Fibroblast of lung (primary cell): Measurements from ENCODE around the gene GRIK2. TPM values are rescaled to one million over a fixed set of nuclear protein-coding genes. Genes with fewer than 3 reads are reported as not detected.

Source experiments
- DNase-seq, 2 donors: peaks; one replicate each; pipeline versions ENCODE4 v3.0.0 to v3.0.0-alpha.2; 2010; ENCODE audit warnings: low read depth in 2 of 2
- H2AFZ ChIP-seq: 2 replicates; pipeline ENCODE4 v1.5.1; 2012; ENCODE audit warnings: low read length, control low read depth, inconsistent platforms
- H3K27ac ChIP-seq: 2 replicates; pipeline ENCODE4 v1.5.1; 2011; ENCODE audit warnings: low read length, control low read depth; ENCODE audit not compliant: insufficient read depth
- H3K27me3 ChIP-seq: 2 replicates; pipeline ENCODE4 v1.5.1; 2011; ENCODE audit warnings: mild to moderate bottlenecking, low read length; ENCODE audit not compliant: control insufficient read depth, insufficient read depth
- H3K36me3 ChIP-seq: 2 replicates; pipeline ENCODE4 v1.5.1; 2011; ENCODE audit warnings: low read length; ENCODE audit not compliant: control insufficient read depth, insufficient read depth
- H3K4me1 ChIP-seq: 2 replicates; pipeline ENCODE4 v1.5.1; 2011; ENCODE audit warnings: low read length; ENCODE audit not compliant: control insufficient read depth, insufficient read depth; ENCODE audit errors: extremely low read depth
- H3K4me2 ChIP-seq: 2 replicates; pipeline ENCODE4 v1.5.1; 2011; ENCODE audit warnings: low read length, control low read depth; ENCODE audit not compliant: insufficient read depth; ENCODE audit errors: extremely low read depth
- H3K4me3 ChIP-seq, 4 experiments: fragments of 200-600 bp in 1 of 4; sonication (generic) in 1 of 4; replicated peaks in 1 of 4; 2 replicates each; pipeline ENCODE4 v1.5.1; 2011 to 2016; ENCODE audit warnings: low read length in 4 of 4, low read depth in 3 of 4, mild to moderate bottlenecking in 3 of 4, control low read depth in 2 of 4, inconsistent platforms in 1 of 4, mixed read lengths in 1 of 4; ENCODE audit not compliant: insufficient read depth in 1 of 4; ENCODE audit errors: control extremely low read depth in 1 of 4
- H3K79me2 ChIP-seq: 2 replicates; pipeline ENCODE4 v1.5.1; 2012; ENCODE audit warnings: mild to moderate bottlenecking, low read length, inconsistent platforms; ENCODE audit not compliant: control insufficient read depth, insufficient read depth
- H3K9ac ChIP-seq: 2 replicates; pipeline ENCODE4 v1.5.1; 2011; ENCODE audit warnings: mild to moderate bottlenecking, low read length, control low read depth; ENCODE audit not compliant: insufficient read depth
- H3K9me3 ChIP-seq: 2 replicates; pipeline ENCODE4 v1.5.1; 2012; ENCODE audit warnings: low read depth, low read length; ENCODE audit not compliant: control insufficient read depth, insufficient read depth
- H4K20me1 ChIP-seq: 2 replicates; pipeline ENCODE4 v1.5.1; 2011; ENCODE audit warnings: low read length; ENCODE audit not compliant: control insufficient read depth, insufficient read depth; ENCODE audit errors: extremely low read depth
- EZH2 ChIP-seq: IDR thresholded peaks from 2 replicates; pipeline ENCODE4 v1.5.1; 2012; ENCODE audit warnings: low read length, control low read depth, mild to moderate bottlenecking; ENCODE audit errors: missing control alignments
- polyA plus RNA-seq, 2 donors: library from polyadenylated mRNA; depleted of rRNA in 1 of 2; stranded (reverse) in 1 of 2; unstranded in 1 of 2; fragments of >200 nt; gene quantifications; 2 replicates each; pipeline ENCODE4 v1.2.1, GENCODE V29; 2011 to 2012; ENCODE audit warnings: missing spikeins in 1 of 2
- total RNA-seq: library from RNA; depleted of rRNA; stranded (reverse); fragments of >200 nt; gene quantifications from 2 replicates; pipeline ENCODE4 v1.2.1, GENCODE V29; 2014
- TF ChIP-seq, protein P1 (sequence below), 2 donors: IDR thresholded peaks in 1 of 2; conservative IDR thresholded peaks in 1 of 2; 1 replicate in 1 of 2; 2 replicates in 1 of 2; pipeline ENCODE4 v1.5.1; 2011 to 2012; ENCODE audit warnings: low read length in 2 of 2, control low read depth in 1 of 2, inconsistent platforms in 1 of 2, low read depth in 1 of 2, mild to moderate bottlenecking in 1 of 2

Gene GRIK2
- total and polyA plus RNA-seq, 2 donors (not counting 1 experiment from before 2014, with no cell fraction given) = 0.33 to 0.40 TPM

- Histone ChIP-seq H3K4me1 (no peaks in the 10 kb centered on the region), H3K36me3 (no peaks in the 10 kb centered on the region), H2AFZ (no peak overlapping the region), H3K79me2 (no peaks in the 10 kb centered on the region), H3K27ac (no peak overlapping the region), H3K4me2 (no peak overlapping the region), H3K4me3 (no peak overlapping the region), H4K20me1 (no peaks in the 10 kb centered on the region), H3K27me3 (no peaks in the 10 kb centered on the region), H3K9ac (no peak overlapping the region), H3K9me3 (no peaks in the 10 kb centered on the region)
- DNase-seq = no peak
- TF ChIP-seq EZH2 = no peak
- TF ChIP-seq, protein P1, sequence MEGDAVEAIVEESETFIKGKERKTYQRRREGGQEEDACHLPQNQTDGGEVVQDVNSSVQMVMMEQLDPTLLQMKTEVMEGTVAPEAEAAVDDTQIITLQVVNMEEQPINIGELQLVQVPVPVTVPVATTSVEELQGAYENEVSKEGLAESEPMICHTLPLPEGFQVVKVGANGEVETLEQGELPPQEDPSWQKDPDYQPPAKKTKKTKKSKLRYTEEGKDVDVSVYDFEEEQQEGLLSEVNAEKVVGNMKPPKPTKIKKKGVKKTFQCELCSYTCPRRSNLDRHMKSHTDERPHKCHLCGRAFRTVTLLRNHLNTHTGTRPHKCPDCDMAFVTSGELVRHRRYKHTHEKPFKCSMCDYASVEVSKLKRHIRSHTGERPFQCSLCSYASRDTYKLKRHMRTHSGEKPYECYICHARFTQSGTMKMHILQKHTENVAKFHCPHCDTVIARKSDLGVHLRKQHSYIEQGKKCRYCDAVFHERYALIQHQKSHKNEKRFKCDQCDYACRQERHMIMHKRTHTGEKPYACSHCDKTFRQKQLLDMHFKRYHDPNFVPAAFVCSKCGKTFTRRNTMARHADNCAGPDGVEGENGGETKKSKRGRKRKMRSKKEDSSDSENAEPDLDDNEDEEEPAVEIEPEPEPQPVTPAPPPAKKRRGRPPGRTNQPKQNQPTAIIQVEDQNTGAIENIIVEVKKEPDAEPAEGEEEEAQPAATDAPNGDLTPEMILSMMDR (conservative IDR thresholded peaks at IDR 0.05 in 1 of 2, IDR thresholded peaks at IDR 0.05 in 1 of 2; ENCODE audit: low read depth in 1 of 2, low read length in 2 of 2) = no peak
Observed at GRCh38 chr6:102066301-102066700, 672.8 kb downstream of the GRIK2 start.

DNA sequence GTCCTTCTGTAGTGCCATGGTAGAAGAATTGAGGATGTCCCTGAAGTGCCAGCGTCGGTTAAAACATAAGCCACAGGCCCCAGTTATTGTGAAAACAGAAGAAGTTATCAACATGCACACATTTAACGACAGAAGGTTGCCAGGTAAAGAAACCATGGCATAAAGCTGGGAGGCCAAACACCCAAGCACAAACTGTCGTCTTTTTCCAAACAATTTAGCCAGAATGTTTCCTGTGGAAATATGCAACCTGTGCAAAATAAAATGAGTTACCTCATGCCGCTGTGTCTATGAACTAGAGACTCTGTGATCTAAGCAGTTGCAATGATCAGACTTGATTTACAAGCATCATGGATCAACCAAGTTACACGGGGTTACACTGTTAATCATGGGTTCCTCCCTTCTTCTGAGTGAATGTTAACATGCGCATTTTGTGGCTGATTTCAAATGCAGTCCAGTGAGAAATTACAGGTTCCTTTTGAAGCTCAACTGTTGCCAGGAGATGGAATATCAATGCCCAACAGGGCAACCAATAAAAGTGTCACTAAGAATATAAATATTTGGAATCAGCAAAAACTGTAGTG is 674.9 kb downstream of the GRIK2 start:
- H3K4me2 ChIP-seq = no peak overlapping the region
- H3K4me3 ChIP-seq = no peak overlapping the region
- no peaks in the 10 kb centered on the region for H3K4me1 ChIP-seq
- no peak for TF ChIP-seq EZH2
- TF ChIP-seq, protein P1 (conservative IDR thresholded peaks at IDR 0.05 in 1 of 2, IDR thresholded peaks at IDR 0.05 in 1 of 2; ENCODE audit: low read depth in 1 of 2, low read length in 2 of 2) = no peak
- no peak overlapping the region for H3K9ac ChIP-seq
- no peaks in the 10 kb centered on the region for H3K36me3 ChIP-seq
- no peak overlapping the region for H3K27ac ChIP-seq
- H3K9me3 ChIP-seq = no peaks in the 10 kb centered on the region
- H4K20me1 ChIP-seq = no peaks in the 10 kb centered on the region
- H3K79me2 ChIP-seq = no peaks in the 10 kb centered on the region
- no peak overlapping the region for H2AFZ ChIP-seq
- H3K27me3 ChIP-seq = no peaks in the 10 kb centered on the region
- no peak for DNase-seq

GRCh38 chr6:102075539-102075938 is 682.0 kb downstream of the GRIK2 start:
- no peak overlapping the region for H3K4me3 ChIP-seq
- DNase-seq = peak in 1 of 2 donors; percentile 27

More at GRCh38 chr6:102075539-102075938, 682.0 kb downstream of the GRIK2 start:
- Histone ChIP-seq H4K20me1 (no peaks in the 10 kb centered on the region), H3K79me2 (no peaks in the 10 kb centered on the region), H3K27me3 (no peaks in the 10 kb centered on the region), H3K27ac (no peak overlapping the region), H3K9me3 (no peaks in the 10 kb centered on the region), H3K36me3 (no peaks in the 10 kb centered on the region), H2AFZ (no peak overlapping the region), H3K4me2 (no peak overlapping the region), H3K4me1 (no peaks in the 10 kb centered on the region), H3K9ac (no peak overlapping the region)
- TF ChIP-seq, protein P1 (conservative IDR thresholded peaks at IDR 0.05 in 1 of 2, IDR thresholded peaks at IDR 0.05 in 1 of 2; ENCODE audit: low read depth in 1 of 2, low read length in 2 of 2) = no peak
- TF ChIP-seq EZH2 = no peak
